Endothelial cell of umbilical vein (primary cell): ENCODE measurements around the gene IGF1. TPM values are rescaled to one million over a fixed set of nuclear protein-coding genes. Genes with fewer than 3 reads are reported as not detected.

Experiments used
- BruUV-seq: library from RNA; stranded (reverse); fragments of 400-500 nt; replicated peaks from 2 replicates; lab custom pipeline; 2021; lab: Mats Ljungman, UMichigan
- CTCF ChIA-PET: fragments of 300-600, 350-600 bp; sonication (Branson Sonifier 250); formaldehyde crosslinking; loops from one replicate; lab custom pipeline; 2021; ENCODE audit warnings: antibody characterized with exemption, inconsistent platforms; lab: Charles Lee
- POLR2A ChIA-PET: fragments of 300-600, 350-600 bp; sonication (Branson Sonifier 250); formaldehyde crosslinking; loops from one replicate; lab custom pipeline; 2021; ENCODE audit warnings: antibody characterized with exemption, inconsistent platforms; lab: Charles Lee
- DNase-seq: peaks from one replicate; pipeline ENCODE4 v3.0.0-alpha.2; 2011; ENCODE audit warnings: low read depth, low spot score
- FAIRE-seq: peaks from 2 replicates; lab custom pipeline; 2011; peaks lifted over from hg19 to GRCh38; lab: Jason Lieb, UNC
- H2AFZ ChIP-seq: 2 replicates; pipeline ENCODE4 v1.6.0; 2012; ENCODE audit warnings: low read depth, low read length, control low read depth, inconsistent platforms
- H3K27ac ChIP-seq: 2 replicates; pipeline ENCODE4 v1.5.1; 2011; ENCODE audit warnings: low read depth, mild to moderate bottlenecking, control low read depth, low read length, moderate library complexity; ENCODE audit not compliant: insufficient read depth
- H3K27me3 ChIP-seq, 2 experiments: 2 replicates each; pipeline versions ENCODE4 v1.6.0 to v1.6.1; 2011; ENCODE audit warnings: low read length in 2 of 2, mixed read lengths in 1 of 2; ENCODE audit not compliant: control insufficient read depth in 2 of 2, insufficient read depth in 2 of 2
- H3K36me3 ChIP-seq, 2 experiments: 2 replicates in 1 of 2; 3 replicates in 1 of 2; pipeline ENCODE4 v1.5.1; 2011; ENCODE audit warnings: low read length in 2 of 2, mild to moderate bottlenecking in 1 of 2, moderate library complexity in 1 of 2; ENCODE audit not compliant: control insufficient read depth in 2 of 2, insufficient read depth in 2 of 2; ENCODE audit errors: extremely low read depth in 1 of 2
- H3K4me1 ChIP-seq: 3 replicates; pipeline ENCODE4 v1.5.1; 2011; ENCODE audit warnings: mild to moderate bottlenecking, low read length; ENCODE audit not compliant: control insufficient read depth, insufficient read depth; ENCODE audit errors: extremely low read depth
- H3K4me2 ChIP-seq: 2 replicates; pipeline ENCODE4 v1.6.1; 2011; ENCODE audit warnings: low read length, control low read depth, mixed read lengths; ENCODE audit not compliant: insufficient read depth
- H3K4me3 ChIP-seq, 3 experiments: fragments of 200-600 bp in 1 of 3; sonication (generic), shearing (Covaris generic) in 1 of 3; replicated peaks in 1 of 3; 2 replicates each; pipeline ENCODE4 v1.5.1; 2011 to 2016; ENCODE audit warnings: control low read depth in 3 of 3, low read length in 3 of 3, mild to moderate bottlenecking in 2 of 3, inconsistent platforms in 1 of 3, low read depth in 1 of 3, moderate library complexity in 1 of 3; ENCODE audit not compliant: insufficient read depth in 1 of 3
- H3K79me2 ChIP-seq: 2 replicates; pipeline ENCODE4 v1.6.0; 2012; ENCODE audit warnings: low read length, inconsistent platforms; ENCODE audit not compliant: control insufficient read depth, insufficient read depth
- H3K9ac ChIP-seq: replicated peaks from 2 replicates; pipeline ENCODE3; 2011; ENCODE audit warnings: low read length, control low read depth; ENCODE audit not compliant: insufficient read depth; ENCODE audit errors: extremely low read depth
- H3K9me1 ChIP-seq: replicated peaks from 3 replicates; pipeline ENCODE4 v1.6.0; 2011; ENCODE audit warnings: mild to moderate bottlenecking, low read length; ENCODE audit not compliant: control insufficient read depth, insufficient read depth; ENCODE audit errors: extremely low read depth
- H3K9me3 ChIP-seq: replicated peaks from 2 replicates; pipeline ENCODE4 v1.5.1; 2012; ENCODE audit warnings: low read length, inconsistent platforms; ENCODE audit not compliant: control insufficient read depth, insufficient read depth
- H4K20me1 ChIP-seq: replicated peaks from 2 replicates; pipeline ENCODE3; 2011; ENCODE audit warnings: mild to moderate bottlenecking, low read length; ENCODE audit not compliant: control insufficient read depth, insufficient read depth; ENCODE audit errors: extremely low read depth
- EZH2 ChIP-seq: IDR thresholded peaks from 2 replicates; pipeline ENCODE4 v1.6.1; 2012; ENCODE audit warnings: borderline replicate concordance, low read depth, mild to moderate bottlenecking, moderate library complexity, low read length, inconsistent platforms; ENCODE audit not compliant: severe bottlenecking
- FOS ChIP-seq: IDR thresholded peaks from 2 replicates; pipeline ENCODE4 v1.6.1; 2011; ENCODE audit warnings: mild to moderate bottlenecking, low read length, moderate library complexity, borderline replicate concordance; ENCODE audit not compliant: insufficient read depth
- GATA2 ChIP-seq: IDR thresholded peaks from 2 replicates; pipeline ENCODE4 v1.7.0; 2011; ENCODE audit warnings: low read depth, mild to moderate bottlenecking, moderate library complexity, mixed read lengths, low read length; ENCODE audit not compliant: insufficient read length, insufficient read depth
- JUN ChIP-seq: IDR thresholded peaks from 2 replicates; pipeline ENCODE4 v1.6.1; 2011; ENCODE audit warnings: borderline replicate concordance, low read depth; ENCODE audit not compliant: insufficient read length, insufficient read depth
- MYC ChIP-seq: IDR thresholded peaks from one replicate; pipeline ENCODE4 v1.6.1; 2011; ENCODE audit warnings: mild to moderate bottlenecking, low read depth, low read length
- POLR2A ChIP-seq: IDR thresholded peaks from 2 replicates; pipeline ENCODE4 v1.6.1; 2012; ENCODE audit warnings: low read depth, mild to moderate bottlenecking, control low read depth, low read length
- POLR2AphosphoS5 ChIP-seq: IDR thresholded peaks from 2 replicates; pipeline ENCODE4 v1.6.1; 2012; ENCODE audit warnings: low read depth, mild to moderate bottlenecking, control low read depth, low read length, moderate library complexity; ENCODE audit not compliant: insufficient read depth
- dilution Hi-C: fragments of 300-500 bp; cut with MboI; formaldehyde crosslinking; loops from one replicate; pipeline ENCODE4 v1.15.0; 2019; ENCODE audit warnings: low sequenced_read_pairs; ENCODE audit not compliant: extremely low pct_ligation_motif_present
- intact Hi-C: fragments of 100-400 bp; cut with micrococcal nuclease; formaldehyde crosslinking; loops from one replicate; pipeline ENCODE4 v1.10.0; 2022
- polyA plus RNA-seq, 4 experiments: library from polyadenylated mRNA; depleted of rRNA in 3 of 4; stranded (reverse) in 3 of 4; unstranded in 1 of 4; fragments of >200 nt; gene quantifications; 2 replicates each; pipeline versions ENCODE4 v1.2.1 to v1.2.3, GENCODE V29; 2011 to 2012; ENCODE audit warnings: missing spikeins in 1 of 4
- total RNA-seq: library from RNA; stranded (reverse); gene quantifications from 2 replicates; pipeline ENCODE4 v1.2.3, GENCODE V29; 2021
- TF ChIP-seq, protein P1 (sequence below), 2 donors: IDR thresholded peaks; 1 replicate in 1 of 2; 2 replicates in 1 of 2; pipeline ENCODE4 v1.5.1; 2011; ENCODE audit warnings: low read length in 2 of 2, mild to moderate bottlenecking in 2 of 2, moderate library complexity in 2 of 2, control low read depth in 1 of 2, inconsistent platforms in 1 of 2, low read depth in 1 of 2; ENCODE audit not compliant: insufficient read depth in 1 of 2; ENCODE audit errors: extremely low read depth in 1 of 2
- TF ChIP-seq, protein P2 (sequence below): IDR thresholded peaks from 2 replicates; pipeline ENCODE4 v1.6.1; 2011; ENCODE audit not compliant: insufficient read depth, insufficient read length

The IGF1 gene
- total and polyA plus RNA-seq, 2 donors (not counting 3 experiments of a cell fraction or from before 2014, with no cell fraction given), result 0.10 TPM; not detected in 1

DNA sequence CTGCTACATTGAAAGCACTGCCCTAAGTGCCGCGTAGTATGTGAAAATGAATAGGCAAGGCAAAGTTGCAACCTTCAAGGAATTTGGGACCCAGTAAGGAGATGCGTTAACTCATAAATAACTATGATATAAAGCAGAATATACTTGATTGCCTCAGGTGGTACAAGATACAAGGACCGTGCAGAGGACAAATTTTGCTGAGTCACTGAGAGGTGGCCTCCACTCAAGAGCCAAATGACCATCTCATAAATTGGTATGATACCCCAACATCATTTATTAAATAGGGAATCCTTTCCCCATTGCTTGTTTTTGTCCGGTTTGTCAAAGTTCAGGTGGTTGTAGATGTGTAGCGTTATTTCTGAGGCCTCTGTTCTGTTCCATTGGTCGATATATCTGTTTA lies 35.7 kb downstream of the IGF1 start:
- H3K79me2 ChIP-seq, result no peaks in the 10 kb centered on the region
- POLR2A ChIA-PET, result no interaction called here
- H4K20me1 ChIP-seq, result no peaks in the 10 kb centered on the region
- no peak overlapping the region for H2AFZ ChIP-seq
- BruUV-seq, result no TSS peak
- no peaks in the 10 kb centered on the region for H3K9me3 ChIP-seq
- intact Hi-C loops, result no loop called here
- no peak overlapping the region for H3K4me3 ChIP-seq
- no peak for DNase-seq
- no peak for FAIRE-seq
- H3K4me1 ChIP-seq, result no peaks in the 10 kb centered on the region
- H3K9me1 ChIP-seq, result no peaks in the 10 kb centered on the region
- H3K27ac ChIP-seq, result no peak overlapping the region
- H3K4me2 ChIP-seq, result no peak overlapping the region
- TF ChIP-seq POLR2A, result no peak
- TF ChIP-seq, protein P1, sequence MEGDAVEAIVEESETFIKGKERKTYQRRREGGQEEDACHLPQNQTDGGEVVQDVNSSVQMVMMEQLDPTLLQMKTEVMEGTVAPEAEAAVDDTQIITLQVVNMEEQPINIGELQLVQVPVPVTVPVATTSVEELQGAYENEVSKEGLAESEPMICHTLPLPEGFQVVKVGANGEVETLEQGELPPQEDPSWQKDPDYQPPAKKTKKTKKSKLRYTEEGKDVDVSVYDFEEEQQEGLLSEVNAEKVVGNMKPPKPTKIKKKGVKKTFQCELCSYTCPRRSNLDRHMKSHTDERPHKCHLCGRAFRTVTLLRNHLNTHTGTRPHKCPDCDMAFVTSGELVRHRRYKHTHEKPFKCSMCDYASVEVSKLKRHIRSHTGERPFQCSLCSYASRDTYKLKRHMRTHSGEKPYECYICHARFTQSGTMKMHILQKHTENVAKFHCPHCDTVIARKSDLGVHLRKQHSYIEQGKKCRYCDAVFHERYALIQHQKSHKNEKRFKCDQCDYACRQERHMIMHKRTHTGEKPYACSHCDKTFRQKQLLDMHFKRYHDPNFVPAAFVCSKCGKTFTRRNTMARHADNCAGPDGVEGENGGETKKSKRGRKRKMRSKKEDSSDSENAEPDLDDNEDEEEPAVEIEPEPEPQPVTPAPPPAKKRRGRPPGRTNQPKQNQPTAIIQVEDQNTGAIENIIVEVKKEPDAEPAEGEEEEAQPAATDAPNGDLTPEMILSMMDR (IDR thresholded peaks at IDR 0.05; ENCODE audit: extremely low read depth in 1 of 2, insufficient read depth in 1 of 2, low read depth in 1 of 2, low read length in 2 of 2), result no peak
- TF ChIP-seq, protein P2, sequence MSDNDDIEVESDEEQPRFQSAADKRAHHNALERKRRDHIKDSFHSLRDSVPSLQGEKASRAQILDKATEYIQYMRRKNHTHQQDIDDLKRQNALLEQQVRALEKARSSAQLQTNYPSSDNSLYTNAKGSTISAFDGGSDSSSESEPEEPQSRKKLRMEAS, result no peak
- no peak for TF ChIP-seq FOS
- no peak for TF ChIP-seq GATA2
- TF ChIP-seq JUN, result no peak
- no peak for TF ChIP-seq EZH2
- TF ChIP-seq MYC, result no peak
- no peak for TF ChIP-seq POLR2AphosphoS5
- no peaks in the 10 kb centered on the region for H3K36me3 ChIP-seq
- no peak overlapping the region for H3K9ac ChIP-seq
- CTCF ChIA-PET, result no interaction called here
- dilution Hi-C loops, result no loop called here
- H3K27me3 ChIP-seq, result no peaks in the 10 kb centered on the region
